Activated CD4-positive, alpha-beta memory T cell treated with anti-CD3 and anti-CD28 coated beads, Interleukin-2, amount 10 ng/mL, durations not matched to agents 7 days and 5 days (primary cell): ENCODE measurements around the gene ZBTB20. TPM values are rescaled to one million over a fixed set of nuclear protein-coding genes. Genes with fewer than 3 reads are reported as not detected.

ENCODE experiments used
- CTCF ChIA-PET: fragments of 350-600 bp; sonication (Branson Sonifier 250); formaldehyde crosslinking; loops from one replicate; lab custom pipeline; 2021; ENCODE audit warnings: antibody characterized with exemption, inconsistent platforms; lab: Charles Lee
- POLR2A ChIA-PET: fragments of 350-600 bp; sonication (Branson Sonifier 250); formaldehyde crosslinking; loops from one replicate; lab custom pipeline; 2021; ENCODE audit warnings: antibody characterized with exemption; lab: Charles Lee
- DNase-seq: peaks from one replicate; pipeline ENCODE4 v3.0.0-alpha.2; 2020
- H3K27ac Mint-ChIP-seq: one replicate; pipeline ENCODE4 v1.8.0; 2021; ENCODE audit warnings: mild to moderate bottlenecking, mixed read lengths
- H3K27me3 Mint-ChIP-seq: one replicate; pipeline ENCODE4 v1.8.0; 2021; ENCODE audit warnings: mixed read lengths
- H3K36me3 Mint-ChIP-seq: one replicate; pipeline ENCODE4 v1.8.0; 2021; ENCODE audit warnings: low read depth, mixed read lengths
- H3K4me1 Mint-ChIP-seq: one replicate; pipeline ENCODE4 v1.8.0; 2021; ENCODE audit warnings: mixed read lengths
- H3K4me3 Mint-ChIP-seq: one replicate; pipeline ENCODE4 v1.8.0; 2021; ENCODE audit warnings: mild to moderate bottlenecking, mixed read lengths
- H3K9me3 Mint-ChIP-seq: one replicate; pipeline ENCODE4 v1.8.0; 2021; ENCODE audit warnings: mixed read lengths
- total RNA-seq, 2 experiments: library from RNA; stranded (reverse); gene quantifications; one replicate each; pipeline ENCODE4 v1.2.3, GENCODE V29; 2021

Gene ZBTB20
- total RNA-seq, 2 experiments from 2014 or later, result 6.3 to 8.6 TPM

GRCh38 chr3:114374433-114374990 is 772.6 kb downstream of the ZBTB20 start:
- ChIA-PET CTCF (interaction anchor here (2.2 kb wide), 1 partner anchor 9 kb away, joined by 6 read pairs; no protein-coding TSS in a partner anchor), POLR2A (no interaction called here)
- Mint-ChIP-seq H3K27ac (no peak overlapping the region), H3K27me3 (no peaks in the 10 kb centered on the region), H3K4me3 (no peak overlapping the region), H3K4me1 (no peaks in the 10 kb centered on the region), H3K36me3 (no peaks in the 10 kb centered on the region), H3K9me3 (no peaks in the 10 kb centered on the region)
- no peak for DNase-seq

DNA sequence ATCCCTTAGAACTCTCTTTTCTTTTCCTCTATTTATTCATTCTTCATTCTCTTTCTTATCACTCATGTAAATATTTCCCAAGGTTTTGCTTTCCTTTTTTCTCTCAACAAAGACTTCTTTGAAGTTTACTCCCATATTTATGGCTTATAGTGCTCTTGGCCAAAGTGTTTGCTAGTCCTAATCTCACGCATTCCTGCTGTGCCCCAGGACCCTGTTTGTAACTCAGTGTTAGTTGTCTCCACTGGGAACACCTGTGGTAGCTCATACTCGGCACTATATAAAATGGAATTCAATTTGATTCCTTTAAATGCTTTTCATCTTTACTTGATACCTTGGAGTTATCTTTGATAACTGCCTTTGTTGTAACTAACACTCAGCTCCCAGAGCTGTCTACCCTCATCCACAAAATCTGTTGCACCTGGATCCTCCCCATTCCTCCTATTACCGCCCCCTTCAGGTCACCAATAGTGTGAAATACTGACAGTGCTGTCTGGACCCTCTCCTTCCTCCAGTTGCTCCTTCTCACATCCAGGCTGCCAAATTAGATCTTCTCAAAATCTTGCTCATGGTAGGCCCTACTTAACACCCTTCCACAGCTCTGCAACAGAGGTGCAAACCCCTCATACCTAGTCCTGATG is 776.4 kb downstream of the ZBTB20 start:
- Mint-ChIP-seq H3K27ac (no peak overlapping the region), H3K9me3 (no peaks in the 10 kb centered on the region), H3K4me3 (no peak overlapping the region), H3K4me1 (no peaks in the 10 kb centered on the region), H3K27me3 (no peaks in the 10 kb centered on the region), H3K36me3 (no peaks in the 10 kb centered on the region)
- POLR2A ChIA-PET, result no interaction called here
- CTCF ChIA-PET, result interaction anchor here (1.0 to 1.1 kb wide), 2 partner anchors 10 to 213 kb away, joined by 3 read pairs; no protein-coding TSS in a partner anchor
- no peak for DNase-seq

- Mint-ChIP-seq H3K36me3 (no peaks in the 10 kb centered on the region), H3K27ac (no peak overlapping the region), H3K4me3 (no peak overlapping the region), H3K27me3 (no peaks in the 10 kb centered on the region), H3K4me1 (no peaks in the 10 kb centered on the region), H3K9me3 (no peaks in the 10 kb centered on the region)
- no peak for DNase-seq
- ChIA-PET CTCF (interaction anchor here (0.8 to 1.0 kb wide), 2 partner anchors 53 to 66 kb away, joined by 3 read pairs; no protein-coding TSS in a partner anchor), POLR2A (no interaction called here)
Observed at GRCh38 chr3:114365909-114366308, 781.2 kb downstream of the ZBTB20 start.

DNA sequence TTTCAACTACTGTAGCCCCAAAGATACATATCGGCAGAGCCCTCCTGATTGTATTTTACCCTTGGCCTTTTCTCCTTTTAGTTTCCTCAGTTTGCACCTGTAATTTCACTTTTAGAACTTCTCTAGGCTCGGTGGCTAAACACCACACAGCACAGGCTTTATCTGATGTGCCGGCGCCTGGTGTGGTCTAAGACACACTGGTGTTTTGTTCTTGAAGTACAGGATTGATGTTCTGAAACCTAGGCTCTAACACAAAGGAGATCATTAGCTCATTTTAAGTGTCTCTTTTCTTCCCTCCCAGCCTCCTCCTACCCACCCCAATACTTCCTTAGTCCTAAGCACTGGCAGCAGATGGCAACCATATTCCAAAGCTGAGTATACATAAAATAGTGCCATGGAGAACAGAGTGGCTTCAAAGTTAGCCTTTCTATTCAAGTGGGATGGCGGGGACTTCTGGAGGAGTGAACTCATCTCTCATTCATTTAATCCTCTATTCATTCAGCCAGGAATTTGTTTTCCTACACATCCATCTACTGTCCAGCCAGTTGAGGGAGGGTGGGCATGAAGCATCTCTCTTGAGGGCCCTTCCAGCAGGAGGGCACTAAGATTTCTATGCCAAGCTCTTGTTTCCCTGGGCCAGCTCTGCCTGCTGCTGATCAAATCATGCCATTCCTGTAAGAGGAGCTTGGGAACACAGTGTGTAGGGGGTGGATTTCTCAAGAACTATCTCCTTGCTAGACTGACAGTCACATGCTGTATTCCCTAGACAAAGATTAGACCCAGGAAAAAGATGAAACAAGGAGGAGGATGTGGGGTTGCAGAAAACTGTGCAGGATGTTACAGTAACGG is 782.1 kb downstream of the ZBTB20 start:
- H3K4me3 Mint-ChIP-seq, result no peak overlapping the region
- POLR2A ChIA-PET, result no interaction called here
- CTCF ChIA-PET, result interaction anchor here (1.0 to 1.7 kb wide), 7 partner anchors 18 to 212 kb away, joined by 3 to 8 read pairs (median 4); no protein-coding TSS in a partner anchor
- H3K27me3 Mint-ChIP-seq, result no peaks in the 10 kb centered on the region
- no peak for DNase-seq
- no peaks in the 10 kb centered on the region for H3K4me1 Mint-ChIP-seq
- no peaks in the 10 kb centered on the region for H3K36me3 Mint-ChIP-seq
- no peaks in the 10 kb centered on the region for H3K9me3 Mint-ChIP-seq
- H3K27ac Mint-ChIP-seq, result no peak overlapping the region

GRCh38 chr3:114363554-114364202 is 783.4 kb downstream of the ZBTB20 start:
- POLR2A ChIA-PET, result no interaction called here
- Mint-ChIP-seq H3K27me3 (no peaks in the 10 kb centered on the region), H3K9me3 (no peaks in the 10 kb centered on the region), H3K4me1 (no peaks in the 10 kb centered on the region), H3K36me3 (no peaks in the 10 kb centered on the region), H3K4me3 (no peak overlapping the region), H3K27ac (no peak overlapping the region)
- CTCF ChIA-PET, result interaction anchor here (0.9 to 2.9 kb wide), 10 partner anchors 17 to 213 kb away, joined by 3 to 16 read pairs (median 4); no protein-coding TSS in a partner anchor
- DNase-seq, result no peak

GRCh38 chr3:114362815-114363214 is 784.3 kb downstream of the ZBTB20 start:
- H3K4me3 Mint-ChIP-seq, result no peak overlapping the region
- no peaks in the 10 kb centered on the region for H3K36me3 Mint-ChIP-seq
- POLR2A ChIA-PET, result no interaction called here
- CTCF ChIA-PET, result interaction anchor here (1.0 to 2.9 kb wide), 6 partner anchors 10 to 72 kb away, joined by 3 to 16 read pairs (median 4); no protein-coding TSS in a partner anchor
- no peak for DNase-seq
- H3K9me3 Mint-ChIP-seq, result no peaks in the 10 kb centered on the region
- H3K27me3 Mint-ChIP-seq, result no peaks in the 10 kb centered on the region
- H3K27ac Mint-ChIP-seq, result no peak overlapping the region
- H3K4me1 Mint-ChIP-seq, result no peaks in the 10 kb centered on the region

DNA sequence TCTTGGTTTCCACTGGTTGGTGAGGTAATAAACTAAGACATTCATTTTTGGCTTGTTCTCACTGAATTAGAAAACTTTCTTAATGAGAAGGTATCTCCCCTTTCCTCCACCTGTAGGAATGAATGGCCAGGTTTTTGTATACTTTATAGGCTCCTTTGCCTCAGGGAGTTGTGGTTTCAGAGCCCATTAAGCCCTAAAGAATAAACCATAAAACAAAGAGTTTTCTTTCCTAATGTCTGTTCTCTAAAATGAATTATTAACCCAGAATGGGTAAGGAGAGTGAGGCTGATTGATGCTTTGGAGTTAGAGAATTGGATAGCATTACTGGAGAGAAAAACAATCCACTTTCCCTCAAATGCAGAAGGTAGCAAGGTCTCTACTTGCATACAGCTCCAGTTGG is 785.7 kb downstream of the ZBTB20 start:
- H3K27me3 Mint-ChIP-seq, result no peaks in the 10 kb centered on the region
- no peak overlapping the region for H3K27ac Mint-ChIP-seq
- CTCF ChIA-PET, result interaction anchor here (0.8 to 2.9 kb wide), 2 partner anchors 70 to 171 kb away, joined by 4 to 16 read pairs; no protein-coding TSS in a partner anchor
- no peak overlapping the region for H3K4me3 Mint-ChIP-seq
- no peak for DNase-seq
- no peaks in the 10 kb centered on the region for H3K9me3 Mint-ChIP-seq
- H3K36me3 Mint-ChIP-seq, result no peaks in the 10 kb centered on the region
- POLR2A ChIA-PET, result no interaction called here
- H3K4me1 Mint-ChIP-seq, result no peaks in the 10 kb centered on the region

DNA sequence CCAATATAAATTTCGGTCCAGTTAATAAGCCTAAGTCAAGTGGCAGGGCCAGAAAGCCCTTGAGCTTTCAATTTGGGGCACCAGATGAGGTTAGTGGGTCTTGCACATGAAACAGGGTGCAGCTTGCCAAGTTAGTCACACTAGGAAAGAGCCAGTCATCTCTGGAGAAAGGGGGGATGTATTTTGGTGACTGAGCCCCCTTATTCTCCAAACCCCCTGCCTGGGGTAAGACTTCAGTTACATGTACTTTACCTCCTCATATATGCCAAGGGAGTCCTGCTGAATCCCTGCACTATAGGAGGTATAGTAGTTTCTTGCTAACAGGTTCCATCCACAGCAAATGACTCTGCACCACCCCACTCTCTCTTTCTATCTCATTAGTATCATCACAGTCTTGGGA is 790.6 kb downstream of the ZBTB20 start:
- H3K27ac Mint-ChIP-seq, result no peak overlapping the region
- no peaks in the 10 kb centered on the region for H3K9me3 Mint-ChIP-seq
- ChIA-PET CTCF (interaction anchor here (0.8 to 1.5 kb wide), 2 partner anchors 26 to 66 kb away, joined by 3 to 9 read pairs; no protein-coding TSS in a partner anchor), POLR2A (no interaction called here)
- H3K27me3 Mint-ChIP-seq, result no peaks in the 10 kb centered on the region
- H3K36me3 Mint-ChIP-seq, result no peaks in the 10 kb centered on the region
- no peak for DNase-seq
- no peak overlapping the region for H3K4me3 Mint-ChIP-seq
- no peaks in the 10 kb centered on the region for H3K4me1 Mint-ChIP-seq

DNA sequence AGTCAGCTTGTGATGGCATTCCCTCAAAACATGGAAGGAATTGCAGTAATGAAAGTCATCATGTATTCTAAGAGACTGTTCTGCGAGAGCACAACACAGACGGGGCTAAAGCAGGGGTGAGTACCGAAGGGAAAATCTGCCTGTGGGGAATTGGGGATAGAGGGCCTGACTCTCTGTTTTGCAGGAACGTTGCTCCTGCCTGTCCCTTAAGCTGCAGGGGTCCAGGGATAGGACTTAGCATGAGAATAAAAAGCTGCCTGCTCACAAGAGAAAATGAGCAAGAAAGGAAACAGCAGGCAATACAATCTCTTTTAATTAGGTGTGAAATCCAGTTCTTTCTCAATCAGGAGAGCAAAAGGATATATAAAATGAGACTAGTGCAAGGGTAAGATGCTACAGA is 791.0 kb downstream of the ZBTB20 start:
- ChIA-PET CTCF (interaction anchor here (0.8 kb wide), 1 partner anchor 65 kb away, joined by 3 read pairs; no protein-coding TSS in a partner anchor), POLR2A (no interaction called here)
- no peaks in the 10 kb centered on the region for H3K27me3 Mint-ChIP-seq
- H3K36me3 Mint-ChIP-seq, result no peaks in the 10 kb centered on the region
- no peaks in the 10 kb centered on the region for H3K4me1 Mint-ChIP-seq
- no peak overlapping the region for H3K4me3 Mint-ChIP-seq
- no peaks in the 10 kb centered on the region for H3K9me3 Mint-ChIP-seq
- no peak overlapping the region for H3K27ac Mint-ChIP-seq
- DNase-seq, result no peak

- ChIA-PET CTCF (interaction anchor here (0.8 kb wide), 1 partner anchor 65 kb away, joined by 3 read pairs; no protein-coding TSS in a partner anchor), POLR2A (no interaction called here)
- no peak for DNase-seq
- Mint-ChIP-seq H3K4me3 (no peak overlapping the region), H3K4me1 (no peaks in the 10 kb centered on the region), H3K36me3 (no peaks in the 10 kb centered on the region), H3K27ac (no peak overlapping the region), H3K9me3 (no peaks in the 10 kb centered on the region), H3K27me3 (no peaks in the 10 kb centered on the region)
Observed at GRCh38 chr3:114355653-114356052, 791.4 kb downstream of the ZBTB20 start.

DNA sequence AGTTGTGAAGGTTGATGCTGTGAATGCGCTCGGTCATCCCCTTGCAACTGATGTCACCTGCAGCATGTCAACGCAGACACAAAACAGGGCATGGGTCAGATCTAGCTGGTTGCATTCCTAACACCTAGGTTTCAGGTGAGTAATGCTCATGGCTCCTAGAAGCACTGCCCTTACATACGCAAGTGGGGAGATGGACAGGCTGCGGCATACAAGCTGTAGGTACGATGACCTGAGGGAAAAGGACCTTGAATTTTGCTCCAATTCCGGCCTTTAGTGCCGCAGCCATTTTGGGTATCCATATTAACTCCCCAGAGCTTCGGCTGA is 795.3 kb downstream of the ZBTB20 start:
- Mint-ChIP-seq H3K27me3 (no peaks in the 10 kb centered on the region), H3K27ac (no peak overlapping the region), H3K4me3 (no peak overlapping the region), H3K9me3 (no peaks in the 10 kb centered on the region), H3K36me3 (no peaks in the 10 kb centered on the region), H3K4me1 (no peaks in the 10 kb centered on the region)
- ChIA-PET POLR2A (no interaction called here), CTCF (no interaction called here)
- DNase-seq, result no peak

DNA sequence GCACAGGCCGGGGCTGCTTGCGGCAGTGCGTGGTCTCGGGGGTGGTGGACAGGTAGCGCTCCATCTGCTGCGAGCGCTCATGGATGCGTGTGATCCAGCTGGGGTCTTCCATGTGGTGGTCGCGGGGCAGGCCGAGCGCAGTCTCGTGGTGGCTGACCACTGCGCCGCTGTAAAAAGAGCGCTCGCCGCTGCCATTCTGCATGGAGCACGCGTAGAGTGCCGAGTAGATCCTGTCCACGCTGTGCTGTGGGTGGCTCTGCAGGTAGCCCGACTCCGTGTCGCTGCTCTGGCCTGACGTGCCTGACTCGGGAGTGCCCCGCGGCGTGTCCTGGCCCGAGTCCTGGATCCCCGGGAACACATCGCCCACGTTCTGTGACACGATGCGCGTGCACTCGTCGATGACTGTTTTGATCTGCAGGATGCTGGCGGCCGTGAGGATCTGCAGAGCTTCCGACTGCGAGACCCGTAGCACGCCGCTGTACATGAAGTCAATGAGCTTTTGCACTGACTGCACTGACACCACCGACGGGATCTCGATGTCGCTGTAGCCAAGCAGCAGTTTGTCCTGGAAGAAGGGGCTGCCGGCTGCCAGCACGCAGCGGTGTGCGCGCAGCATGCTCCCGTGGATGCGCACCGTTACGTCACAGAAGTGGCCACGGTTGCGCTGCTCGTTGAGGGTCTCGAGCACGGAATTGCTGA is 795.8 kb downstream of the ZBTB20 start:
- no peak overlapping the region for H3K4me3 Mint-ChIP-seq
- ChIA-PET CTCF (no interaction called here), POLR2A (no interaction called here)
- H3K36me3 Mint-ChIP-seq, result no peaks in the 10 kb centered on the region
- DNase-seq, result no peak
- H3K4me1 Mint-ChIP-seq, result peaks cover under 1% of the 10 kb centered on the region
- H3K9me3 Mint-ChIP-seq, result no peaks in the 10 kb centered on the region
- H3K27ac Mint-ChIP-seq, result no peak overlapping the region
- H3K27me3 Mint-ChIP-seq, result no peaks in the 10 kb centered on the region
